HepG2 (cell line): ENCODE measurements around the gene ATL2. TPM values are rescaled to one million over a fixed set of nuclear protein-coding genes. Genes with fewer than 3 reads are reported as not detected.

Source experiments
- ATF7 ChIP-seq, 2 experiments: fragments of 450-650 bp in 1 of 2; sonication (generic) in 1 of 2; formaldehyde crosslinking in 1 of 2; IDR thresholded peaks; 2 replicates each; pipeline versions ENCODE4 v1.4.0 to v1.6.1; 2016 to 2020; ENCODE audit warnings: antibody characterized with exemption in 1 of 2, mild to moderate bottlenecking in 1 of 2, missing genetic modification reagents in 1 of 2
- DNMT3B ChIP-seq: conservative IDR thresholded peaks from 2 replicates; pipeline ENCODE4 v1.6.1; 2016; ENCODE audit warnings: missing biosample characterization, control low read depth
- KDM5B ChIP-seq: sonication (generic); formaldehyde crosslinking; IDR thresholded peaks from 2 replicates; pipeline ENCODE4 v1.4.0; 2020; ENCODE audit warnings: missing genetic modification reagents, mild to moderate bottlenecking, borderline replicate concordance
- MAFF ChIP-seq: IDR thresholded peaks from 2 replicates; pipeline ENCODE4 v1.6.1; 2011; ENCODE audit warnings: low read depth, low read length, improper control_type of control experiment
- MAFK ChIP-seq, 2 experiments: IDR thresholded peaks in 1 of 2; conservative IDR thresholded peaks in 1 of 2; 2 replicates each; pipeline ENCODE4 v1.6.1; 2011; ENCODE audit warnings: improper control_type of control experiment in 2 of 2, low read length in 2 of 2
- PTBP1 ChIP-seq: fragments of 200-400 bp; formaldehyde crosslinking; IDR thresholded peaks from 2 replicates; pipeline ENCODE4 v1.6.1; 2018; ENCODE audit warnings: low read length, low read depth; ENCODE audit not compliant: poor library complexity, severe bottlenecking
- RARG ChIP-seq: sonication (generic); formaldehyde crosslinking; IDR thresholded peaks from 2 replicates; pipeline ENCODE4 v1.4.0; 2020; ENCODE audit warnings: low read depth, mild to moderate bottlenecking, missing genetic modification reagents
- RXRA ChIP-seq: sonication (generic); formaldehyde crosslinking; IDR thresholded peaks from 2 replicates; pipeline ENCODE4 v1.5.1; 2020; ENCODE audit warnings: missing genetic modification reagents
- SNAI1 ChIP-seq: sonication (generic); formaldehyde crosslinking; IDR thresholded peaks from 2 replicates; pipeline ENCODE4 v1.5.0; 2020; ENCODE audit warnings: mild to moderate bottlenecking, missing genetic modification reagents, borderline replicate concordance
- SP2 ChIP-seq: sonication (generic); formaldehyde crosslinking; IDR thresholded peaks from 2 replicates; pipeline ENCODE4 v1.5.1; 2020; ENCODE audit warnings: mild to moderate bottlenecking, missing genetic modification reagents
- TBL1XR1 ChIP-seq: fragments of 150-350 bp; IDR thresholded peaks from 2 replicates; pipeline ENCODE4 v1.6.1; 2014; ENCODE audit warnings: borderline replicate concordance, low read length; ENCODE audit not compliant: partially characterized antibody
- TBP ChIP-seq: sonication (generic); formaldehyde crosslinking; IDR thresholded peaks from 2 replicates; pipeline ENCODE4 v1.5.0; 2020; ENCODE audit warnings: missing genetic modification reagents
- TOE1 ChIP-seq: sonication (generic); formaldehyde crosslinking; IDR thresholded peaks from 2 replicates; pipeline ENCODE4 v1.4.0; 2020; ENCODE audit warnings: mild to moderate bottlenecking, missing genetic modification reagents
- YY1 ChIP-seq: IDR thresholded peaks from 2 replicates; pipeline ENCODE4 v1.6.1; 2011; ENCODE audit warnings: low read length, low read depth, moderate library complexity, mild to moderate bottlenecking; ENCODE audit not compliant: insufficient read depth, insufficient replicate concordance
- ZKSCAN5 ChIP-seq: sonication (generic); formaldehyde crosslinking; IDR thresholded peaks from 2 replicates; pipeline ENCODE4 v1.5.1; 2020; ENCODE audit warnings: mild to moderate bottlenecking, missing genetic modification reagents
- ZNF235 ChIP-seq: sonication (generic); formaldehyde crosslinking; IDR thresholded peaks from 2 replicates; pipeline ENCODE4 v1.8.1; 2023; ENCODE audit warnings: mild to moderate bottlenecking, missing genetic modification reagents, borderline replicate concordance
- ZNF256 ChIP-seq: sonication (generic); formaldehyde crosslinking; conservative IDR thresholded peaks from 2 replicates; pipeline ENCODE4 v1.4.0; 2020; ENCODE audit warnings: missing genetic modification reagents
- ZNF484 ChIP-seq: sonication (generic); formaldehyde crosslinking; IDR thresholded peaks from 2 replicates; pipeline ENCODE4 v1.5.1; 2020; ENCODE audit warnings: mild to moderate bottlenecking, low read depth, missing genetic modification reagents, borderline replicate concordance
- ZNF572 ChIP-seq: sonication (generic); formaldehyde crosslinking; IDR thresholded peaks from 2 replicates; pipeline ENCODE4 v1.5.1; 2020; ENCODE audit warnings: mild to moderate bottlenecking, missing genetic modification reagents
- ZNF775 ChIP-seq: sonication (generic); formaldehyde crosslinking; IDR thresholded peaks from 2 replicates; pipeline ENCODE4 v1.4.0; 2020; ENCODE audit warnings: missing genetic modification reagents, mild to moderate bottlenecking, moderate library complexity, borderline replicate concordance
- ZNF780A ChIP-seq: sonication (generic); formaldehyde crosslinking; IDR thresholded peaks from 2 replicates; pipeline ENCODE4 v1.8.0; 2022; ENCODE audit warnings: mild to moderate bottlenecking, missing genetic modification reagents, moderate library complexity
- ZSCAN31 ChIP-seq: sonication (generic); formaldehyde crosslinking; IDR thresholded peaks from 2 replicates; pipeline ENCODE4 v1.5.0; 2020; ENCODE audit warnings: low read depth, mild to moderate bottlenecking, missing genetic modification reagents
- polyA plus RNA-seq, 8 experiments: library from polyadenylated mRNA; depleted of rRNA in 3 of 8; stranded (reverse) in 7 of 8; unstranded in 1 of 8; fragments of >200 nt; fragmentation: Illumina TruSeq in 4 of 8; extraction: Trizol in 4 of 8; gene quantifications; 2 replicates each; pipeline versions ENCODE4 v1.2.1 to v1.2.3, GENCODE V29; 2011 to 2016; ENCODE audit warnings: low read depth in 4 of 8, missing spikeins in 1 of 8, mixed read lengths in 1 of 8; ENCODE audit not compliant: insufficient read depth in 1 of 8
- total RNA-seq, 5 experiments: library from RNA; depleted of rRNA; stranded (reverse); fragments of >200 nt; fragmentation: Illumina TruSeq; extraction: Trizol; gene quantifications; 2 replicates each; pipeline ENCODE4 v1.2.3, GENCODE V29; 2016; ENCODE audit warnings: low read depth in 1 of 5
- TF ChIP-seq, protein P1 (sequence below): IDR thresholded peaks from 2 replicates; pipeline ENCODE4 v1.6.1; 2016; ENCODE audit warnings: low read depth
- TF ChIP-seq, protein P2 (sequence below): sonication (generic); formaldehyde crosslinking; IDR thresholded peaks from 2 replicates; pipeline ENCODE4 v1.4.0; 2020; ENCODE audit warnings: mild to moderate bottlenecking, missing genetic modification reagents, borderline replicate concordance

The ATL2 gene
- total and polyA plus RNA-seq, 2 of the 13 experiments (the other 11 are each of a cell fraction or from before 2014, with no cell fraction given): 56.5 to 119 TPM

DNA sequence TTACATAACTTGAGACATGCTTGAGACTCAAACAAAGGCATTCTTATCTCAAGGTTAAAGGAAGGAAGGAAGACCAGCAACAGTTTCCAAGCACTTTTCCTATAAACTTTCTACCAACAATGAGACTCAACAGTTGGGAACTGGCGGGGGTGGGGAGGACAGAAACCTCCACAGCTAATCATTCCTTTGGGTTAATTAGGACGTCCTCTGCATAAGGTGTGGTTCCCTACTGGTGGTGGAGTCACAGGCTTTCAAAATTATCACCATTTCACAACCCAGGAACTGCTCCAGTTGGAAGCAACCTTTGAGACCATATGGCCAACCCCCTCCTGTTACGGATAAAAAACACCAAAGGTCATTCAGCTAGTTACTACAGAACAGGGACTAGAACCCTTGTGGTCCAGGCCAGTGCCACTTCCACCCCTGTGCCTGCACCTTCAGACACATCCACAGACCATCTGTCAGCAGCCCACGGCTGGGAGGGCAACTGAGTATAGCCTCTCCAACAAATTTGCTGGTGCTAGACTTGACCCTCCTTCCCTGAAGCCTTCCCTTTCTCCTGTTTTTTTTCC is 30.1 kb upstream of the ATL2 start (continued):
- TF ChIP-seq YY1 (no peak), PTBP1 (no peak), ZSCAN31 (peak; percentile 32; the same call in 1 of the 2 replicates), SP2 (CRISPR knock-in tag) (no peak), DNMT3B (CRISPR knock-in tag) (no peak), ATF7 (IDR thresholded peaks at IDR 0.05) (no peak), ATF7 (CRISPR knock-in tag; IDR thresholded peaks at IDR 0.05) (0 out of 2 replicates have a peak, but pooled peaks have one; percentile 29), ZNF256 (no peak), TOE1 (no peak), SNAI1 (no peak), KDM5B (no peak), MAFK (conservative IDR thresholded peaks at IDR 0.05 in 1 of 2, IDR thresholded peaks at IDR 0.05 in 1 of 2; ENCODE audit: low read length in 2 of 2) (no peak), ZKSCAN5 (CRISPR knock-in tag) (no peak; the same call in 1 of the 2 replicates), ZNF235 (CRISPR knock-in tag) (no peak), ZNF572 (CRISPR knock-in tag) (no peak), RARG (CRISPR knock-in tag) (no peak), ZNF775 (CRISPR knock-in tag) (no peak; the same call in 1 of the 2 replicates), RXRA (CRISPR knock-in tag) (peak; percentile 37; the same call in 1 of the 2 replicates), TBL1XR1 (no peak), ZNF780A (no peak), MAFF (no peak), ZNF484 (peak; percentile 41; the same call in 1 of the 2 replicates), TBP (CRISPR knock-in tag) (no peak)
- TF ChIP-seq, protein P1, sequence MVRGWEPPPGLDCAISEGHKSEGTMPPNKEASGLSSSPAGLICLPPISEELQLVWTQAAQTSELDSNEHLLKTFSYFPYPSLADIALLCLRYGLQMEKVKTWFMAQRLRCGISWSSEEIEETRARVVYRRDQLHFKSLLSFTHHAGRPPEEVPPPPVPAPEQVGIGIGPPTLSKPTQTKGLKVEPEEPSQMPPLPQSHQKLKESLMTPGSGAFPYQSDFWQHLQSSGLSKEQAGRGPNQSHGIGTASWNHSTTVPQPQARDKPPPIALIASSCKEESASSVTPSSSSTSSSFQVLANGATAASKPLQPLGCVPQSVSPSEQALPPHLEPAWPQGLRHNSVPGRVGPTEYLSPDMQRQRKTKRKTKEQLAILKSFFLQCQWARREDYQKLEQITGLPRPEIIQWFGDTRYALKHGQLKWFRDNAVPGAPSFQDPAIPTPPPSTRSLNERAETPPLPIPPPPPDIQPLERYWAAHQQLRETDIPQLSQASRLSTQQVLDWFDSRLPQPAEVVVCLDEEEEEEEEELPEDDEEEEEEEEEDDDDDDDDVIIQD (CRISPR knock-in tag): peak; percentile 80; the same call in 1 of the 2 replicates
- TF ChIP-seq, protein P2, sequence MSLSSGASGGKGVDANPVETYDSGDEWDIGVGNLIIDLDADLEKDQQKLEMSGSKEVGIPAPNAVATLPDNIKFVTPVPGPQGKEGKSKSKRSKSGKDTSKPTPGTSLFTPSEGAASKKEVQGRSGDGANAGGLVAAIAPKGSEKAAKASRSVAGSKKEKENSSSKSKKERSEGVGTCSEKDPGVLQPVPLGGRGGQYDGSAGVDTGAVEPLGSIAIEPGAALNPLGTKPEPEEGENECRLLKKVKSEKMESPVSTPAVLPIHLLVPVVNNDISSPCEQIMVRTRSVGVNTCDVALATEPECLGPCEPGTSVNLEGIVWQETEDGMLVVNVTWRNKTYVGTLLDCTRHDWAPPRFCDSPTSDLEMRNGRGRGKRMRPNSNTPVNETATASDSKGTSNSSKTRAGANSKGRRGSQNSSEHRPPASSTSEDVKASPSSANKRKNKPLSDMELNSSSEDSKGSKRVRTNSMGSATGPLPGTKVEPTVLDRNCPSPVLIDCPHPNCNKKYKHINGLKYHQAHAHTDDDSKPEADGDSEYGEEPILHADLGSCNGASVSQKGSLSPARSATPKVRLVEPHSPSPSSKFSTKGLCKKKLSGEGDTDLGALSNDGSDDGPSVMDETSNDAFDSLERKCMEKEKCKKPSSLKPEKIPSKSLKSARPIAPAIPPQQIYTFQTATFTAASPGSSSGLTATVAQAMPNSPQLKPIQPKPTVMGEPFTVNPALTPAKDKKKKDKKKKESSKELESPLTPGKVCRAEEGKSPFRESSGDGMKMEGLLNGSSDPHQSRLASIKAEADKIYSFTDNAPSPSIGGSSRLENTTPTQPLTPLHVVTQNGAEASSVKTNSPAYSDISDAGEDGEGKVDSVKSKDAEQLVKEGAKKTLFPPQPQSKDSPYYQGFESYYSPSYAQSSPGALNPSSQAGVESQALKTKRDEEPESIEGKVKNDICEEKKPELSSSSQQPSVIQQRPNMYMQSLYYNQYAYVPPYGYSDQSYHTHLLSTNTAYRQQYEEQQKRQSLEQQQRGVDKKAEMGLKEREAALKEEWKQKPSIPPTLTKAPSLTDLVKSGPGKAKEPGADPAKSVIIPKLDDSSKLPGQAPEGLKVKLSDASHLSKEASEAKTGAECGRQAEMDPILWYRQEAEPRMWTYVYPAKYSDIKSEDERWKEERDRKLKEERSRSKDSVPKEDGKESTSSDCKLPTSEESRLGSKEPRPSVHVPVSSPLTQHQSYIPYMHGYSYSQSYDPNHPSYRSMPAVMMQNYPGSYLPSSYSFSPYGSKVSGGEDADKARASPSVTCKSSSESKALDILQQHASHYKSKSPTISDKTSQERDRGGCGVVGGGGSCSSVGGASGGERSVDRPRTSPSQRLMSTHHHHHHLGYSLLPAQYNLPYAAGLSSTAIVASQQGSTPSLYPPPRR: peak; percentile 54; the same call in 1 of the 2 replicates
